ENCODE results near the gene ZNRF4.
"Not testable (repeated sequence)": the region's sequence is repeated elsewhere in the genome, so short reads cannot be mapped to it uniquely, and the experiment has no call there.

Gene ZNRF4

GRCh38 chr19:5430237-5430636, 25.0 kb upstream of the ZNRF4 start:
- FAIRE-seq (no peak), DNase-seq (ENCODE audit: insufficient read length) (no peak)
- TF ChIP-seq POLR2AphosphoS5 (IDR thresholded peaks at IDR 0.05; ENCODE audit: low read depth, low read length) (no peak), POLR2A (IDR thresholded peaks at IDR 0.05; ENCODE audit: low read depth, low read length) (no peak), TAF1 (IDR thresholded peaks at IDR 0.05; ENCODE audit: borderline replicate concordance, low read depth, low read length) (no peak)

GRCh38 chr19:5432687-5433086, 22.5 kb upstream of the ZNRF4 start:
- FAIRE-seq (no peak), DNase-seq (ENCODE audit: insufficient read length) (no peak)
- no peak for TF ChIP-seq POLR2AphosphoS5 (IDR thresholded peaks at IDR 0.05; ENCODE audit: low read depth, low read length)
- no peak for TF ChIP-seq TAF1 (IDR thresholded peaks at IDR 0.05; ENCODE audit: borderline replicate concordance, low read depth, low read length)
- TF ChIP-seq POLR2A (IDR thresholded peaks at IDR 0.05; ENCODE audit: low read depth, low read length): no peak

GRCh38 chr19:5434351-5434917, 20.8 kb upstream of the ZNRF4 start:
- FAIRE-seq (no peak), DNase-seq (ENCODE audit: insufficient read length) (no peak)
- no peak for TF ChIP-seq POLR2AphosphoS5 (IDR thresholded peaks at IDR 0.05; ENCODE audit: low read depth, low read length)
- TF ChIP-seq TAF1 (IDR thresholded peaks at IDR 0.05; ENCODE audit: borderline replicate concordance, low read depth, low read length): no peak
- TF ChIP-seq POLR2A (IDR thresholded peaks at IDR 0.05; ENCODE audit: low read depth, low read length): no peak

GRCh38 chr19:5434970-5435641, 20.1 kb upstream of the ZNRF4 start:
- no peak for FAIRE-seq
- DNase-seq (ENCODE audit: insufficient read length): no peak
- no peak for TF ChIP-seq POLR2AphosphoS5 (IDR thresholded peaks at IDR 0.05; ENCODE audit: low read depth, low read length)
- TF ChIP-seq TAF1 (IDR thresholded peaks at IDR 0.05; ENCODE audit: borderline replicate concordance, low read depth, low read length): no peak
- no peak for TF ChIP-seq POLR2A (IDR thresholded peaks at IDR 0.05; ENCODE audit: low read depth, low read length)

- no peak for DNase-seq (ENCODE audit: insufficient read length)
- no peak for FAIRE-seq
- TF ChIP-seq TAF1 (IDR thresholded peaks at IDR 0.05; ENCODE audit: borderline replicate concordance, low read depth, low read length): no peak
- TF ChIP-seq POLR2AphosphoS5 (IDR thresholded peaks at IDR 0.05; ENCODE audit: low read depth, low read length): no peak
- no peak for TF ChIP-seq POLR2A (IDR thresholded peaks at IDR 0.05; ENCODE audit: low read depth, low read length)
Observed at GRCh38 chr19:5435642-5436017, 19.6 kb upstream of the ZNRF4 start.

- TF ChIP-seq POLR2AphosphoS5 (IDR thresholded peaks at IDR 0.05; ENCODE audit: low read depth, low read length): no peak
- no peak for TF ChIP-seq TAF1 (IDR thresholded peaks at IDR 0.05; ENCODE audit: borderline replicate concordance, low read depth, low read length)
- TF ChIP-seq POLR2A (IDR thresholded peaks at IDR 0.05; ENCODE audit: low read depth, low read length): no peak
- no peak for DNase-seq (ENCODE audit: insufficient read length)
- no peak for FAIRE-seq
Observed at GRCh38 chr19:5436106-5436947, 18.9 kb upstream of the ZNRF4 start.

- FAIRE-seq (no peak), DNase-seq (ENCODE audit: insufficient read length) (no peak)
- TF ChIP-seq POLR2AphosphoS5 (IDR thresholded peaks at IDR 0.05; ENCODE audit: low read depth, low read length) (no peak), TAF1 (IDR thresholded peaks at IDR 0.05; ENCODE audit: borderline replicate concordance, low read depth, low read length) (no peak), POLR2A (IDR thresholded peaks at IDR 0.05; ENCODE audit: low read depth, low read length) (no peak)
Observed at GRCh38 chr19:5436948-5437306, 18.3 kb upstream of the ZNRF4 start.

GRCh38 chr19:5438756-5439155, 16.5 kb upstream of the ZNRF4 start:
- FAIRE-seq; DNase-seq (ENCODE audit: insufficient read length): not testable (repeated sequence)

GRCh38 chr19:5439452-5439851, 15.8 kb upstream of the ZNRF4 start:
- TF ChIP-seq TAF1 (IDR thresholded peaks at IDR 0.05; ENCODE audit: borderline replicate concordance, low read depth, low read length): no peak
- TF ChIP-seq POLR2AphosphoS5 (IDR thresholded peaks at IDR 0.05; ENCODE audit: low read depth, low read length): no peak
- no peak for TF ChIP-seq POLR2A (IDR thresholded peaks at IDR 0.05; ENCODE audit: low read depth, low read length)
- DNase-seq (ENCODE audit: insufficient read length): no peak
- FAIRE-seq: no peak

- TF ChIP-seq TAF1 (IDR thresholded peaks at IDR 0.05; ENCODE audit: borderline replicate concordance, low read depth, low read length) (no peak), POLR2AphosphoS5 (IDR thresholded peaks at IDR 0.05; ENCODE audit: low read depth, low read length) (no peak), POLR2A (IDR thresholded peaks at IDR 0.05; ENCODE audit: low read depth, low read length) (no peak)
- FAIRE-seq (no peak), DNase-seq (ENCODE audit: insufficient read length) (no peak)
Observed at GRCh38 chr19:5440299-5440698, 14.9 kb upstream of the ZNRF4 start.

- FAIRE-seq (no peak), DNase-seq (ENCODE audit: insufficient read length) (no peak)
- TF ChIP-seq TAF1 (IDR thresholded peaks at IDR 0.05; ENCODE audit: borderline replicate concordance, low read depth, low read length) (no peak), POLR2A (IDR thresholded peaks at IDR 0.05; ENCODE audit: low read depth, low read length) (no peak), POLR2AphosphoS5 (IDR thresholded peaks at IDR 0.05; ENCODE audit: low read depth, low read length) (no peak)
Observed at GRCh38 chr19:5443723-5444122, 11.5 kb upstream of the ZNRF4 start.

GRCh38 chr19:5444431-5444830, 10.8 kb upstream of the ZNRF4 start:
- FAIRE-seq (no peak), DNase-seq (ENCODE audit: insufficient read length) (no peak)
- no peak for TF ChIP-seq POLR2AphosphoS5 (IDR thresholded peaks at IDR 0.05; ENCODE audit: low read depth, low read length)
- no peak for TF ChIP-seq POLR2A (IDR thresholded peaks at IDR 0.05; ENCODE audit: low read depth, low read length)
- TF ChIP-seq TAF1 (IDR thresholded peaks at IDR 0.05; ENCODE audit: borderline replicate concordance, low read depth, low read length): no peak
